HCT116 (cell line): ENCODE measurements around the gene CIB4. TPM values are rescaled to one million over a fixed set of nuclear protein-coding genes. Genes with fewer than 3 reads are reported as not detected.

ENCODE experiments used
- ATAC-seq: fragments of 200-7000 bp; cut with Tn5 transposase; 2 replicates; pipeline ENCODE4 v1.9.1; 2020; ENCODE audit warnings: mild to moderate bottlenecking, moderate library complexity
- BruUV-seq: library from RNA; stranded (reverse); fragments of 400-500 nt; replicated peaks from 2 replicates; lab custom pipeline; 2021; lab: Mats Ljungman, UMichigan
- CTCF ChIA-PET: fragments of 300-600 bp; sonication (Branson Sonifier 250); formaldehyde crosslinking; loops from one replicate; lab custom pipeline; 2021; ENCODE audit warnings: antibody characterized with exemption; lab: Charles Lee
- POLR2A ChIA-PET: fragments of 300-600, 350-600 bp; sonication (Branson Sonifier 250); formaldehyde crosslinking; loops from one replicate; lab custom pipeline; 2021; ENCODE audit warnings: antibody characterized with exemption; lab: Charles Lee
- RAD21 ChIA-PET, 2 experiments: fragments of 300-600 bp; sonication (Branson Sonifier 250); formaldehyde crosslinking; loops; one replicate each; lab custom pipeline; 2023; ENCODE audit warnings: low total read pairs in 2 of 2; ENCODE audit not compliant: uncharacterized antibody in 2 of 2, unreplicated experiment in 2 of 2, low non-redundant PET in 1 of 2; lab: Charles Lee
- DNase-seq: peaks from one replicate; pipeline ENCODE4 v3.0.0-alpha.2; 2010; ENCODE audit warnings: low read depth, low spot score
- H2AFZ ChIP-seq: fragments of 200-600 bp; shearing (Covaris generic), sonication (generic); 2 replicates; pipeline ENCODE4 v1.6.1; 2017; ENCODE audit warnings: low read depth, mixed run types, mixed read lengths, antibody characterized with exemption, low read length; ENCODE audit not compliant: poor library complexity, severe bottlenecking
- H3K27ac ChIP-seq: 2 replicates; pipeline ENCODE4 v1.5.1; 2012; ENCODE audit warnings: low read depth, low read length
- H3K27me3 ChIP-seq: fragments of 200-600 bp; sonication (generic); 2 replicates; pipeline ENCODE4 v1.6.1; 2016; ENCODE audit warnings: mixed run types, low read length, mixed read lengths; ENCODE audit not compliant: insufficient read depth
- H3K36me3 ChIP-seq, 2 experiments: fragments of 200-500 bp in 1 of 2; fragments of 200-600 bp in 1 of 2; sonication (Bioruptor generic) in 1 of 2; sonication (generic) in 1 of 2; 2 replicates each; pipeline versions ENCODE4 v1.5.1 to v1.6.1; 2014 to 2016; ENCODE audit warnings: low read length in 2 of 2, inconsistent platforms in 1 of 2, mixed read lengths in 1 of 2, mixed run types in 1 of 2; ENCODE audit not compliant: insufficient read depth in 2 of 2, control insufficient read depth in 1 of 2
- H3K4me1 ChIP-seq, 2 experiments: fragments of 200-600 bp in 1 of 2; sonication (generic) in 1 of 2; 2 replicates each; pipeline versions ENCODE4 v1.5.1 to v1.6.1; 2012 to 2017; ENCODE audit warnings: low read length in 2 of 2, inconsistent platforms in 1 of 2, mild to moderate bottlenecking in 1 of 2, mixed read lengths in 1 of 2, mixed run types in 1 of 2, moderate library complexity in 1 of 2; ENCODE audit not compliant: insufficient read depth in 2 of 2, control insufficient read depth in 1 of 2
- H3K4me2 ChIP-seq: fragments of 200-600 bp; sonication (generic); 2 replicates; pipeline ENCODE4 v1.6.1; 2017; ENCODE audit warnings: mixed run types, low read length, mixed read lengths
- H3K4me3 ChIP-seq, 2 experiments: fragments of 200-600 bp in 1 of 2; sonication (generic) in 1 of 2; replicated peaks in 1 of 2; 2 replicates each; pipeline ENCODE4 v1.5.1; 2011 to 2016; ENCODE audit warnings: low read length in 2 of 2, control low read depth in 1 of 2, low read depth in 1 of 2, mild to moderate bottlenecking in 1 of 2, mixed read lengths in 1 of 2, mixed run types in 1 of 2
- H3K79me2 ChIP-seq: fragments of 200-600 bp; sonication (generic); 2 replicates; pipeline ENCODE4 v1.6.1; 2017; ENCODE audit warnings: mild to moderate bottlenecking, mixed run types, low read length, moderate library complexity, mixed read lengths; ENCODE audit not compliant: insufficient read depth
- H3K9ac ChIP-seq: fragments of 200-600 bp; sonication (generic); 2 replicates; pipeline ENCODE4 v1.6.1; 2016; ENCODE audit warnings: low read length, mixed read lengths
- H3K9me2 ChIP-seq: fragments of 200-600 bp; sonication (generic), shearing (Covaris generic); 2 replicates; pipeline ENCODE4 v1.6.1; 2017; ENCODE audit warnings: mixed run types, mild to moderate bottlenecking, moderate library complexity; ENCODE audit not compliant: insufficient read depth
- H3K9me3 ChIP-seq, 2 experiments: fragments of 200-500 bp in 1 of 2; fragments of 200-600 bp in 1 of 2; sonication (Bioruptor generic) in 1 of 2; sonication (generic) in 1 of 2; 2 replicates each; pipeline ENCODE4 v1.6.1; 2014 to 2017; ENCODE audit warnings: low read length in 2 of 2, mixed read lengths in 2 of 2, inconsistent platforms in 1 of 2, low read depth in 1 of 2, mild to moderate bottlenecking in 1 of 2, mixed run types in 1 of 2, moderate library complexity in 1 of 2; ENCODE audit not compliant: control insufficient read depth in 1 of 2, insufficient read depth in 1 of 2
- H4K20me1 ChIP-seq: fragments of 200-600 bp; sonication (generic), shearing (Covaris generic); 2 replicates; pipeline ENCODE4 v1.6.1; 2017; ENCODE audit warnings: mixed run types, mild to moderate bottlenecking, moderate library complexity; ENCODE audit not compliant: insufficient read depth
- ELF1 ChIP-seq: IDR thresholded peaks from 2 replicates; pipeline ENCODE4 v1.6.1; 2012; ENCODE audit warnings: low read depth, borderline replicate concordance
- EZH2 ChIP-seq: fragments of 200-600 bp; sonication (generic); IDR thresholded peaks from 2 replicates; pipeline ENCODE4 v1.6.1; 2017; ENCODE audit warnings: antibody characterized with exemption, mixed run types
- EZH2phosphoT487 ChIP-seq: fragments of 200-600 bp; IDR thresholded peaks from 2 replicates; pipeline ENCODE4 v1.6.1; 2018; ENCODE audit warnings: antibody characterized with exemption, borderline replicate concordance
- JUND ChIP-seq: IDR thresholded peaks from 2 replicates; pipeline ENCODE4 v1.6.1; 2012
- POLR2A ChIP-seq: IDR thresholded peaks from 2 replicates; pipeline ENCODE4 v1.7.0; 2011; ENCODE audit warnings: borderline replicate concordance; ENCODE audit not compliant: insufficient read depth, insufficient read length; ENCODE audit errors: extremely low read depth
- POLR2AphosphoS5 ChIP-seq: IDR thresholded peaks from 2 replicates; pipeline ENCODE4 v1.6.1; 2011; ENCODE audit warnings: mild to moderate bottlenecking, low read depth, low read length, moderate library complexity
- SRF ChIP-seq: IDR thresholded peaks from 2 replicates; pipeline ENCODE4 v1.6.1; 2012; ENCODE audit warnings: low read depth
- ZBTB33 ChIP-seq: IDR thresholded peaks from 2 replicates; pipeline ENCODE4 v1.6.1; 2011; ENCODE audit warnings: mild to moderate bottlenecking, low read length, moderate library complexity; ENCODE audit not compliant: insufficient replicate concordance; ENCODE audit errors: extremely low read depth
- ZFX ChIP-seq: fragments of 450-650 bp; IDR thresholded peaks from 2 replicates; pipeline ENCODE4 v1.6.1; 2017
- intact Hi-C: fragments of 100-400 bp; cut with micrococcal nuclease; formaldehyde crosslinking; loops from 2 replicates; pipeline ENCODE4 v1.10.0; 2022
- total RNA-seq: library from RNA; stranded (reverse); gene quantifications from one replicate; pipeline ENCODE4 v1.2.1, GENCODE V29; 2021; ENCODE audit not compliant: unreplicated experiment
- TF ChIP-seq, protein P1 (sequence below): IDR thresholded peaks from 2 replicates; pipeline ENCODE4 v1.6.1; 2012; ENCODE audit warnings: low read depth
- TF ChIP-seq, protein P2 (sequence below), 3 experiments: fragments of 200-600 bp in 1 of 3; sonication (generic) in 1 of 3; IDR thresholded peaks in 2 of 3; conservative IDR thresholded peaks in 1 of 3; 2 replicates each; pipeline ENCODE4 v1.5.1; 2012 to 2017; ENCODE audit warnings: low read depth in 2 of 3, low read length in 2 of 3, antibody characterized with exemption in 1 of 3, borderline replicate concordance in 1 of 3, control low read depth in 1 of 3, mild to moderate bottlenecking in 1 of 3, mixed read lengths in 1 of 3, mixed run types in 1 of 3, moderate library complexity in 1 of 3; ENCODE audit not compliant: insufficient read depth in 1 of 3

Gene CIB4
- total RNA-seq, 1 experiment from 2014 or later = not detected

GRCh38 chr2:26579025-26579722 lies 62.0 kb downstream of the CIB4 start:
- H3K9me3 ChIP-seq = no peaks in the 10 kb centered on the region
- ChIA-PET RAD21 (no interaction called here), POLR2A (no interaction called here), CTCF (interaction anchor here (1.7 to 3.5 kb wide), 3 partner anchors 18 to 76 kb away, joined by 8 to 30 read pairs (median 14); no protein-coding TSS in a partner anchor)
- no peak overlapping the region for H3K4me2 ChIP-seq
- H3K9me2 ChIP-seq = no peaks in the 10 kb centered on the region
- no peak overlapping the region for H3K4me3 ChIP-seq
- no TSS peak for BruUV-seq
- intact Hi-C loops = loop anchor here (10.0 kb wide), 2 partner anchors 344 to 624 kb away; no protein-coding TSS in a partner anchor
- no peak overlapping the region for H3K9ac ChIP-seq
- no peaks in the 10 kb centered on the region for H3K79me2 ChIP-seq
- H3K27ac ChIP-seq = no peak overlapping the region
- no peaks in the 10 kb centered on the region for H3K27me3 ChIP-seq
- no peak overlapping the region for H2AFZ ChIP-seq
- no peaks in the 10 kb centered on the region for H3K36me3 ChIP-seq
- DNase-seq = no peak
- TF ChIP-seq EZH2 (no peak), POLR2AphosphoS5 (no peak), ZBTB33 (no peak), POLR2A (no peak), EZH2phosphoT487 (no peak), JUND (no peak), SRF (no peak), ZFX (no peak), ELF1 (no peak)
- TF ChIP-seq, protein P1, sequence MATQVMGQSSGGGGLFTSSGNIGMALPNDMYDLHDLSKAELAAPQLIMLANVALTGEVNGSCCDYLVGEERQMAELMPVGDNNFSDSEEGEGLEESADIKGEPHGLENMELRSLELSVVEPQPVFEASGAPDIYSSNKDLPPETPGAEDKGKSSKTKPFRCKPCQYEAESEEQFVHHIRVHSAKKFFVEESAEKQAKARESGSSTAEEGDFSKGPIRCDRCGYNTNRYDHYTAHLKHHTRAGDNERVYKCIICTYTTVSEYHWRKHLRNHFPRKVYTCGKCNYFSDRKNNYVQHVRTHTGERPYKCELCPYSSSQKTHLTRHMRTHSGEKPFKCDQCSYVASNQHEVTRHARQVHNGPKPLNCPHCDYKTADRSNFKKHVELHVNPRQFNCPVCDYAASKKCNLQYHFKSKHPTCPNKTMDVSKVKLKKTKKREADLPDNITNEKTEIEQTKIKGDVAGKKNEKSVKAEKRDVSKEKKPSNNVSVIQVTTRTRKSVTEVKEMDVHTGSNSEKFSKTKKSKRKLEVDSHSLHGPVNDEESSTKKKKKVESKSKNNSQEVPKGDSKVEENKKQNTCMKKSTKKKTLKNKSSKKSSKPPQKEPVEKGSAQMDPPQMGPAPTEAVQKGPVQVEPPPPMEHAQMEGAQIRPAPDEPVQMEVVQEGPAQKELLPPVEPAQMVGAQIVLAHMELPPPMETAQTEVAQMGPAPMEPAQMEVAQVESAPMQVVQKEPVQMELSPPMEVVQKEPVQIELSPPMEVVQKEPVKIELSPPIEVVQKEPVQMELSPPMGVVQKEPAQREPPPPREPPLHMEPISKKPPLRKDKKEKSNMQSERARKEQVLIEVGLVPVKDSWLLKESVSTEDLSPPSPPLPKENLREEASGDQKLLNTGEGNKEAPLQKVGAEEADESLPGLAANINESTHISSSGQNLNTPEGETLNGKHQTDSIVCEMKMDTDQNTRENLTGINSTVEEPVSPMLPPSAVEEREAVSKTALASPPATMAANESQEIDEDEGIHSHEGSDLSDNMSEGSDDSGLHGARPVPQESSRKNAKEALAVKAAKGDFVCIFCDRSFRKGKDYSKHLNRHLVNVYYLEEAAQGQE = no peak
- TF ChIP-seq, protein P2, sequence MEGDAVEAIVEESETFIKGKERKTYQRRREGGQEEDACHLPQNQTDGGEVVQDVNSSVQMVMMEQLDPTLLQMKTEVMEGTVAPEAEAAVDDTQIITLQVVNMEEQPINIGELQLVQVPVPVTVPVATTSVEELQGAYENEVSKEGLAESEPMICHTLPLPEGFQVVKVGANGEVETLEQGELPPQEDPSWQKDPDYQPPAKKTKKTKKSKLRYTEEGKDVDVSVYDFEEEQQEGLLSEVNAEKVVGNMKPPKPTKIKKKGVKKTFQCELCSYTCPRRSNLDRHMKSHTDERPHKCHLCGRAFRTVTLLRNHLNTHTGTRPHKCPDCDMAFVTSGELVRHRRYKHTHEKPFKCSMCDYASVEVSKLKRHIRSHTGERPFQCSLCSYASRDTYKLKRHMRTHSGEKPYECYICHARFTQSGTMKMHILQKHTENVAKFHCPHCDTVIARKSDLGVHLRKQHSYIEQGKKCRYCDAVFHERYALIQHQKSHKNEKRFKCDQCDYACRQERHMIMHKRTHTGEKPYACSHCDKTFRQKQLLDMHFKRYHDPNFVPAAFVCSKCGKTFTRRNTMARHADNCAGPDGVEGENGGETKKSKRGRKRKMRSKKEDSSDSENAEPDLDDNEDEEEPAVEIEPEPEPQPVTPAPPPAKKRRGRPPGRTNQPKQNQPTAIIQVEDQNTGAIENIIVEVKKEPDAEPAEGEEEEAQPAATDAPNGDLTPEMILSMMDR (IDR thresholded peaks at IDR 0.05 in 2 of 3, conservative IDR thresholded peaks at IDR 0.05 in 1 of 3; ENCODE audit: borderline replicate concordance in 1 of 3, insufficient read depth in 1 of 3, low read depth in 2 of 3, low read length in 2 of 3) = no peak
- peaks cover 0 to 11% of the 10 kb centered on the region in 2 experiments; a peak in 1 of 4 replicates for H3K4me1 ChIP-seq
- H4K20me1 ChIP-seq = no peaks in the 10 kb centered on the region
- ATAC-seq = no peak
